HL-60 (cell line): ENCODE measurements around the gene NPHS2.

Experiments used
- GABPA ChIP-seq: IDR thresholded peaks from 2 replicates; pipeline ENCODE4 v1.6.1; 2012; ENCODE audit warnings: low read depth
- POLR2AphosphoS5 ChIP-seq: IDR thresholded peaks from 2 replicates; pipeline ENCODE4 v1.6.1; 2012; ENCODE audit warnings: low read depth
- SPI1 ChIP-seq: IDR thresholded peaks from 2 replicates; pipeline ENCODE4 v1.6.1; 2012; ENCODE audit warnings: low read depth, mild to moderate bottlenecking, borderline replicate concordance
- TF ChIP-seq, protein P1 (sequence below): IDR thresholded peaks from 2 replicates; pipeline ENCODE4 v1.6.1; 2012; ENCODE audit warnings: low read depth; ENCODE audit not compliant: insufficient replicate concordance
- TF ChIP-seq, protein P2 (sequence below): IDR thresholded peaks from one replicate; pipeline ENCODE4 v1.5.1; 2011; ENCODE audit warnings: low read length, control low read depth, inconsistent platforms; ENCODE audit not compliant: insufficient read depth

DNA sequence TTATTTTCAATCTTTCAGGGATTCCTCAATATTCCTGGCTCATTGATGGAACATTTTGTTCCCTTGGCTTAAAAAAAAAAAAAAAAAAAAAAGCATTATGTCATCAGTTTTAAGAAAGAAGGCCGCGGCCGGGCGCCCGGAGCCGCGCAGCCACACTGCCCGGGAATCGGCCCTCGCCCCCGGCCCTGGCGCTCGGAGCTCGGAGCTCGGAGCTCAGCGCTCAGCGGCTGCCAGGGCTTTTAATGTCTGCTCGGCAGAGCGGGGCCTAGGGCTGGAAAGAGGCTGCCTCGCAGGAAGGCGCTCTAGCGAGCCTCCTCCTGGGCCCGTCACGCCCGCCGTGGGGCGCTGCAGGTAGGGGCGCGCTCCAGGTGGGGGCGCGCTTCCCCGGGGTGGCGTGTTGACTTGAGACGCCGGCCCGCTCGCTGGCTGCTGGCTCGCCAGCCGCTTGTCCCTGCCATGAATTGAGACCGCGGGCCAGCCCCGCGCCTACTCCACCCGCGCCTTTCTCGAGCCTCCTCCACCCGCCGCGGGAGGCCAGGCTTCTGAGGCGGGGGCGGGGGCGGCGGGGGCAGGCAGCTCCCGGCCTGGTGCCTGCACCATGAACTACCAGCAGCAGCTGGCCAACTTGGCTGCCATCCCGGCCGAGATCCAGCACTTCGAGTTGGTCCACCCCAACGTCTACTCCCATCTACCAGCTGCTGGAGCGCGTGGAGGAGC lies 10.5 kb upstream of the NPHS2 start:
- TF ChIP-seq, protein P1, sequence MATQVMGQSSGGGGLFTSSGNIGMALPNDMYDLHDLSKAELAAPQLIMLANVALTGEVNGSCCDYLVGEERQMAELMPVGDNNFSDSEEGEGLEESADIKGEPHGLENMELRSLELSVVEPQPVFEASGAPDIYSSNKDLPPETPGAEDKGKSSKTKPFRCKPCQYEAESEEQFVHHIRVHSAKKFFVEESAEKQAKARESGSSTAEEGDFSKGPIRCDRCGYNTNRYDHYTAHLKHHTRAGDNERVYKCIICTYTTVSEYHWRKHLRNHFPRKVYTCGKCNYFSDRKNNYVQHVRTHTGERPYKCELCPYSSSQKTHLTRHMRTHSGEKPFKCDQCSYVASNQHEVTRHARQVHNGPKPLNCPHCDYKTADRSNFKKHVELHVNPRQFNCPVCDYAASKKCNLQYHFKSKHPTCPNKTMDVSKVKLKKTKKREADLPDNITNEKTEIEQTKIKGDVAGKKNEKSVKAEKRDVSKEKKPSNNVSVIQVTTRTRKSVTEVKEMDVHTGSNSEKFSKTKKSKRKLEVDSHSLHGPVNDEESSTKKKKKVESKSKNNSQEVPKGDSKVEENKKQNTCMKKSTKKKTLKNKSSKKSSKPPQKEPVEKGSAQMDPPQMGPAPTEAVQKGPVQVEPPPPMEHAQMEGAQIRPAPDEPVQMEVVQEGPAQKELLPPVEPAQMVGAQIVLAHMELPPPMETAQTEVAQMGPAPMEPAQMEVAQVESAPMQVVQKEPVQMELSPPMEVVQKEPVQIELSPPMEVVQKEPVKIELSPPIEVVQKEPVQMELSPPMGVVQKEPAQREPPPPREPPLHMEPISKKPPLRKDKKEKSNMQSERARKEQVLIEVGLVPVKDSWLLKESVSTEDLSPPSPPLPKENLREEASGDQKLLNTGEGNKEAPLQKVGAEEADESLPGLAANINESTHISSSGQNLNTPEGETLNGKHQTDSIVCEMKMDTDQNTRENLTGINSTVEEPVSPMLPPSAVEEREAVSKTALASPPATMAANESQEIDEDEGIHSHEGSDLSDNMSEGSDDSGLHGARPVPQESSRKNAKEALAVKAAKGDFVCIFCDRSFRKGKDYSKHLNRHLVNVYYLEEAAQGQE = no peak
- TF ChIP-seq, protein P2, sequence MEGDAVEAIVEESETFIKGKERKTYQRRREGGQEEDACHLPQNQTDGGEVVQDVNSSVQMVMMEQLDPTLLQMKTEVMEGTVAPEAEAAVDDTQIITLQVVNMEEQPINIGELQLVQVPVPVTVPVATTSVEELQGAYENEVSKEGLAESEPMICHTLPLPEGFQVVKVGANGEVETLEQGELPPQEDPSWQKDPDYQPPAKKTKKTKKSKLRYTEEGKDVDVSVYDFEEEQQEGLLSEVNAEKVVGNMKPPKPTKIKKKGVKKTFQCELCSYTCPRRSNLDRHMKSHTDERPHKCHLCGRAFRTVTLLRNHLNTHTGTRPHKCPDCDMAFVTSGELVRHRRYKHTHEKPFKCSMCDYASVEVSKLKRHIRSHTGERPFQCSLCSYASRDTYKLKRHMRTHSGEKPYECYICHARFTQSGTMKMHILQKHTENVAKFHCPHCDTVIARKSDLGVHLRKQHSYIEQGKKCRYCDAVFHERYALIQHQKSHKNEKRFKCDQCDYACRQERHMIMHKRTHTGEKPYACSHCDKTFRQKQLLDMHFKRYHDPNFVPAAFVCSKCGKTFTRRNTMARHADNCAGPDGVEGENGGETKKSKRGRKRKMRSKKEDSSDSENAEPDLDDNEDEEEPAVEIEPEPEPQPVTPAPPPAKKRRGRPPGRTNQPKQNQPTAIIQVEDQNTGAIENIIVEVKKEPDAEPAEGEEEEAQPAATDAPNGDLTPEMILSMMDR = no peak
- TF ChIP-seq POLR2AphosphoS5 (no peak), GABPA (no peak), SPI1 (no peak)
